NCI-H146 (cell line): ENCODE results near the gene IL17C.

Experiments used
- DNase-seq: peaks from one replicate; lab custom pipeline; 2025; lab: John Stamatoyannopoulos, UW

Gene IL17C

DNA sequence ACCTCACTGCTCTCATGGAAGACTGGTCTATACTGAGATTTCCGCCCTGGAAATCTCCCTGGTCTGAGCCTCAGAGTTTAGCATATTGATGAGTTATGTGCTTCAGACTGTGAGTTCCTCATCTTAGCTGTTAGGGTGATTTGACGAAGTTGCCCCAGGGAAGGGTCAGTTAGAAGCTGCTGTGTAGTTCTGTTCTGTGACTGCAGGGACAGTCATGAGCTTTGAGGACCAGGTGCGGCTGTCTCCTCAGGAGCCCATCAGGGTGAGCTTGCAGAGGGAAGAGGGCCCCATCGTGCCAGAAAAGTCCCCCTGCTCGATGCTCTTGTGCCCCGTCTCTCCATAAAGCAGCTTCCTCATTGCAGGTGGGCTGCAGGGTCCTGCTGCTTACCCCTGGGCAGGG, 28.3 kb upstream of the IL17C start:
- no peak for DNase-seq

DNA sequence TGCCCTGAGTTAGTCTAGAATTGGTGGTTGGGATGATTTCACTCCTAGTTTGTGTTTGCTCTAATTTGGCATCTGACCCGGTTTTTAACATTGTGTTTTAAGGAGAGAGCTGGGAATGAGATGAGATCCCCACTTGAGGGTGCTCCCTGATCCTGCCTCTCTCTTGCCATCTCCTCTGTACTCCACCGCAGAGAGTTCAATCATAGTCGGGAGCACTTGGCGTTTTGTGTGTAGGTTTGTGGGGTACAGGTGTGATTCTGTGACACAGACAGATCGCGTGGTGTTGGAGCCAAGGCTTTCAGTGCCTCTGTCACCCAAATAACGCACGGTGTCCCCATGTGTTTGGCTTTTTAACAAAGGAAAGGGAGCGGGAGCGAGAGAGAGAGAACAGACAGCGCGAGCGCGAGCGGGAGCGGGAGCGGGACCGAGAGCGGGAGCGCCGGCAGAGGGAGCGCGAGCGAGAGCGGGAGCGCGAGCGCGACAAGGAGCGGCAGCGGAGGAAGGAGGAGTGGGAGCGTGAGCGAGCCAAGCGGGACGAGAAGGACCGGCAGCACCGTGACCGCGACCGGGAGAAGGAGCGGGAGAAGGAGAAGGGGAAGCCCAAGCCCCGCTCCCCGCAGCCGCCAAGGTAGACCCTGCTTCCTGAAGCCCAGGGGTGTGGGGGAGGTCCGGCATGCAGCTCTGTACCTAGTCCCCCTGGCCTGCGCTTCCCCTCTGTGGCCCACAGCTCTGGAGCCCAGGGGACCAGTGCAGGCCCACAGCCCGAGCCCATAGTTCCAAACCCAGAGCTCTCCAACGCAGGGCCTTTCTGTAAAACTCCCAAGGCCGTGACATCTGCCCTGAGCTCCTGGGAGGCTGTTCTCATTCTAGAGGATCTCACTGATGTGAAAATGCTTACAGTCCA, 27.2 kb upstream of the IL17C start:
- DNase-seq, result no peak

DNA sequence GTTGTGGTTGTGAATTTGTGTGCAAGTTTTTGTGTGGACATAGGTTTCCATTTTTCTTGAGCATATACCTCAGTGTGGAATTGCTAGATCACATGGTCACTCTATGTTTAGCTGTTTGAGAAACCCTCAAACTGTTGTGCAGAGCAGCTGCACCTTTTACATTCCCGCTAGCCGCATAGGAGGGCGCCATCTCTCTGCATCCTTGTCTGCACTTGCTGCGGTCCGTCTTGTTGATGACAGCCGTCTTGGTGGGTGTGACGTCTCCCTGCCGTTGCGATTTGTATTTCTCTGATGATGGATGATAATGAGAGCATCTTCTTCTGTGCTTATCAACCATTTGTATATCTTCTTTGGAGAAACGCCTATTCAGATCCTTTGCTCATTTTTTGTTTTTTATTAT, 25.1 kb upstream of the IL17C start:
- DNase-seq, result no peak

DNA sequence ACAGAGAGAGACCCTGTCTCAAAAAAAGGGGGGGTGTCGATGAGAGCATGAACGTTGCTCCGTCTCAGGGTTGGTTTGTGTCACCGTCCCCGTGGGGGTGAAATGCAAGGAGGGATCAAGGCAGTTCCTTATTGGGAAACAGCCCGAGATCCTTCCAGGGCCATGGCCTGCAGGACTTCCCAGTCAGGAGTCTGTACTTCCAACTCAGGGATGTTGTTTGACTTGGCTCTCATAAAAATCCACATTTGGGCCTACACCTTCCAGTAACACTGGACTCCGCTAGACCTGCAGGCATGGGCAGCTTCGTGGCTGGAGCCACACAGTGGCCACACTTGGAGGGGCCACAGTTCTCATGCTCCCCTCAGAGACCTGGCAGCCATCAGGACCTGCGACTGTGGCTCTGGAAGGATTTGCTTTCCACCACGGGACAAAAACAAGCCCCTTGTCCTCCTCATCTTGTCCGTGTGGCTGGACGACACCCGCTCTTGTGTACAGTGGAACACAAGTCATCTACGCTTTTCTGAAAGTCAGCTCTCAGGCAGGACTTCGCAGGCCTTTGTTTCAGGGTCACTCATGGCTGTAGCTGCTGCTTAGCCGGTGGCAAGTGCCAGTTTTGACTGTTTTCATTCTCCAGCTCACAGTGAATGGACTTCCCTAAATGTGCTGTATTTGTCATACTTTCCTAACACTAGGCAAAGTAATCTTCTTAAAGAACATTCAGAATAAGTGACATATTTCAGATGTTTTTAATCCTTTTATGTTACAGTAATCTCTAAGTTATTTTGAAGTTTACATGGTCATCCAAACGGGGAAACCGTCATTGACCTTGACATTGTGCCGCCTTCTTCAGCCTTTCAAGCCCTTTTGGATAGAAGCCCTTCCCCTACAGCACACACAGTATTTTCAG, 24.2 kb upstream of the IL17C start:
- DNase-seq, result no peak

DNA sequence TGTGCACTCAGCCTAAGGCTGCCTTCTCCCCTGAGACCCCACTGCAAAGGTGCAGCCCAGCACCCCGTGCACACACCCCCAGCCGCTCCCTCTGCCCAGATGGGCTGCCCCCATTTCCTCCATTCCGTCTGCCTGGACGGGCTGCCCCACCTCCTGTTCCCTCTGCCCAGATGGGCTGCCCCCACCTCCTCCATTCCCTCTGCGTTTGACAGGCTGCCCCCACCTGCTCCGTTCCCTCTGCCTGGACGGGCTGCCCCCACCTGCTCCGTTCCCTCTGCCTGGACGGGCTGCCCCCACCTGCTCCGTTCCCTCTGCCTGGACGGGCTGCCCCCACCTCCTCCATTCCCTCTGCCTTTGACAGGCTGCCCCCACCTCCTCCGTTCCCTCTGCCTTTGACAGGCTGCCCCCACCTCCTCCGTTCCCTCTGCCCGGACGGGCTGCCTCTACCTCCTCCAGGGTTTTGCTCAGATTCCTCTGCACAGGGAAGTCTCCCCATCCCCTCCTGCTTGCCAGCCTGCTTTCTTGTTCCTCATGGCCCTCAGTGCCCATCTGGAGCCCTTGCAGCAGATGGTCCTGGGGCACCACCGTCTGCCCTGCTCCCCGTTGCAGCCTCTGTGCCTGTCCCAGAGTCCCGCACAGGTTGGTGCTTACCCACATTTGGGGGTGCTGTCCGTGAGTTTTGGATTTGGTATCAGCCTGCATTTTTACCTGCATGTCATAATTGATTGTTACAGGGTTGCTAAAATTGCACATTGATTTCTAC, 23.4 kb upstream of the IL17C start:
- no peak for DNase-seq

DNA sequence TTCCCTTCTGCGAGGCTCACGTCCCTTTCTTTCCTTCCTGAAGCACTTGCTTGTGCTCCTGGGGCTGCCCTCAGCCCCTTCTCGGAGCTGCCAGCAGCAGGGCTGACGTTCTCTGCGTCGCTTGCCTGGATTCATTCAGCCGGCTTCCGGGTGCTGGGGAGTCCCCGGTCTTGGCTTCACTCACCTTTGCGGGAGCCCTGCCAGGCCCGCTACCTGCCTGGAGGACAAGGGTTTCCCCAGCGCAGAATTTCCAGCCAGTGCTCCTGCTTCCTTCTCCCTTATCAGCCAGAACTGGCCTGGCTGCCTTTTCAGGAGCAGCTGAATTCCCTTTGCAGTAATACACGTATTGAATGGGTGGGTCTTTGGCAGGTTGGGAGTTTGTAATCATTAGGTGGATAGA, 22.1 kb upstream of the IL17C start:
- DNase-seq, result no peak

DNA sequence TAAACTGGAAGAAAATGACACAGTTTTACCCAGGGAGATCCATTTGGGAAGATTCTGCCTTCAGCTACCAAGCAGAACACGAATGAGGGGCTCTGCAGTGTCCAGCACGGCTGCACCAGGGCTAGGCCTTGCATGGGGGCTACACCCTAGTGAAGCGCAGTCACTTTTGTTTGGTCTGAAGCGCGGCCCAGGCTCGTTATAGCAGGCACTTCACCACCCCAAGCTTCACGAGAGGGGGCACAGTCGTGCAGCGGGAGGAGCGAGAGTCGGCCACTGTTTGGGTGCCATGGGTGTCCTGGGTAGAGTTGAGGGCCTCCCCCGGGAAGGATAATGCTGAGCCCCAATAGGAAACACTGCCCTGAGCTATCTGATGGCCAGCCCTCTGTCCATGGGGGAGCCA, 21.6 kb upstream of the IL17C start:
- no peak for DNase-seq

DNA sequence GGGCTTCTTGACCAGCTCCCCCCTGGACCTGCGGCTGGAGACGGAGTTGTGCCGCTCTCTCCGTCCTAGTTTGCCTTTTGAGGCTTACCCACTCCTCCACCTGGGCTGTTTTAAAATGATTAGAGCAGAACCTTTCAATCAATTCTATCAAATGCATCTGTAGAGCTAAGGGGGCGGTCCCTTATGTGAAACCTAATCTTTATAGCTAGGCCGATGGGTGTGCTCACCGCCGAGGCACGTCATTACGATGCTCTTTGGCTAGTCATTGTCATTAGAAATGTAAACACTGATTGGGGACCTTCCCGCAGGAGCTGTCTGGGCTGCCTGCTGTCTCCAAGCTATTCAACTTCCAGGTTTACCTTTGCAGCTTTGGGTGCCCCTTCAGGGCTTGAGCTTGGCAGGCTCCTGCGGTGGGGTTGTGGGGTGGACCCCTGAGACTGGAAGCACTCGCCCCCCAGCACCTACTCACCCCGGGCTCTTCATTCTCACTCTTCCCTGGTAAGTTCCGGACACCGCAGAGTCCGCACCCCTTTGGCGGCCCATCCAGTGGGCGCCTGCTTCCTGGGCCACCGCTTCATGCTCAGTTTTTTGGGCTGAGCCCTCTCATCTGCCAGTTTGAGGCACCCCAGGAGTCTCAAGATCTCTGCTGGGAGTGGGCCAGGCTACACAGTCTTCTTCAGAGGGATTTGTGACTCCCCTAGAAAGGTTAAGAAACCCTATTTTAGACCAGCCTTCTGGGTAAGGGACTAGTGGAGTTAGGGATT, 20.9 kb upstream of the IL17C start:
- peak; percentile 56 for DNase-seq

DNA sequence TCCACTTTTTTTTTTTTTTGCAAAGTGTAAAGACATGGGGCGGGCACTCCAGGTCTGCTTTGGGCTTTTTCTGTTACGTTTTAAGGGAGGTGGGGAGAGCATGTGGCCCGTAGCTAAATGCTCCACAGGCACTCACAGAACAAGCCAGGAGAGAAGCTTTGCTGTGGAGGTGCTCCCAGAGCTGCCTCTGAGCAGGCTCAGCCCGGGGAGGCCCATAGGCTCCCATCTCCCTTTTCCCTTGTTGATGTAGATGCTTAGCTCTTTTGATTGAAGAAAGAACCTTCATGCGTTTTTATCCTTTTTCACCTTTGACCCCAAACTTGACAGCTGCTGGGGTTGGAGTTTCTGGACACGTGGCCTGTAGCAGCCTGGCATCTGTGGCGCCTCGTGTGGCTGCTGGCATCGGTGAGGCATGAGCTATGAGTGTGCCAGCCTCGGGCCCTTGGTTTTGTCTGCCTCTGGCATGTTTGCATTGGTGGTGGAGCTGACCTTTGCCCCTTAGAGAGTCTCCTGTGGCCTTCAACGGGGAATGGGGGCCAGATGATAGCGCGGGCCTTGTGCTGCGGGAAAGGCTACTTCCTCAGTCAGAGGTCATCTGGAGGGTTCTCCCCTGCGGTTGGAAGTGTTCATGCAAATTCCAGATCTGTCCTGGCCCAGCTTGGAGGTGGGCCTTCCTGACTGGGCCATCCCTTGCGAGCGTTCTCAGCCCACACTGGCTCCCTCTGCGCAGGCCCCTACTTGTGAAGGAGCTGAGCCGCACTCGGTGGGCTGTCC, 20.0 kb upstream of the IL17C start:
- DNase-seq, result no peak

DNA sequence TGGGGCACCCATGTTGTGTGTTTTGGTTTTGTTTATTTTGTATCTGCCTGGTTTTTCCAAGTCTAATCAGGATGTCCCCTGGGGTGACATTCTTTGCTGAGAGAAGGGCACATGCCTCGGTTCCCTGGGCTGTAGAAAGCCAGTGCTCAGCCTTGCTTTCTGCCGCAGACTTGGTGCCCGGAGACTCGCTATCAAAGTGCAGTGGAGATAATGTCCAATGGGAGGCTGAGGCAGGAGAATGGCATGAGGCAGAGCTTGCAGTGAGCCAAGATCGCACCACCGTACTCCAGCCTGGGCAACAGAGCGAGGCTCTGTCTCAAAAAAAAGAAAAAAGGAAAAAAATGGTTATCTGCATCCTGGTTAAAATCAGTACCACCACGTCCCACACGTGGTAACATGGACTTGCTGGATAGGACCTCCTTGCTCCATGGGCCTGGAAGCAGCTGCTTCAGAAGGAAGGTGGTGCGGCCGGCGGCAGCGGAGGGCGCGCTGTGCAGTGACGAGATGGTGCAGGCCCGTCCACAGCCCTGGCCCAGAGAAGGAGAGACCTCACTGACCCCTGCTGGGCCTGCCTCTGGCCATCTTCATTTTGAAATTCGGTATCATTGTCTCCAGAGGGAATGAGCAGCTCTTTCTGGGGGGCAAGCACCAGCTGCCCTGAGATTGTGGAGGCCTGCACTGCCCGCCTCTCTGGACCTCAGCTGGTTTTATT, 19.3 kb upstream of the IL17C start:
- no peak for DNase-seq

DNA sequence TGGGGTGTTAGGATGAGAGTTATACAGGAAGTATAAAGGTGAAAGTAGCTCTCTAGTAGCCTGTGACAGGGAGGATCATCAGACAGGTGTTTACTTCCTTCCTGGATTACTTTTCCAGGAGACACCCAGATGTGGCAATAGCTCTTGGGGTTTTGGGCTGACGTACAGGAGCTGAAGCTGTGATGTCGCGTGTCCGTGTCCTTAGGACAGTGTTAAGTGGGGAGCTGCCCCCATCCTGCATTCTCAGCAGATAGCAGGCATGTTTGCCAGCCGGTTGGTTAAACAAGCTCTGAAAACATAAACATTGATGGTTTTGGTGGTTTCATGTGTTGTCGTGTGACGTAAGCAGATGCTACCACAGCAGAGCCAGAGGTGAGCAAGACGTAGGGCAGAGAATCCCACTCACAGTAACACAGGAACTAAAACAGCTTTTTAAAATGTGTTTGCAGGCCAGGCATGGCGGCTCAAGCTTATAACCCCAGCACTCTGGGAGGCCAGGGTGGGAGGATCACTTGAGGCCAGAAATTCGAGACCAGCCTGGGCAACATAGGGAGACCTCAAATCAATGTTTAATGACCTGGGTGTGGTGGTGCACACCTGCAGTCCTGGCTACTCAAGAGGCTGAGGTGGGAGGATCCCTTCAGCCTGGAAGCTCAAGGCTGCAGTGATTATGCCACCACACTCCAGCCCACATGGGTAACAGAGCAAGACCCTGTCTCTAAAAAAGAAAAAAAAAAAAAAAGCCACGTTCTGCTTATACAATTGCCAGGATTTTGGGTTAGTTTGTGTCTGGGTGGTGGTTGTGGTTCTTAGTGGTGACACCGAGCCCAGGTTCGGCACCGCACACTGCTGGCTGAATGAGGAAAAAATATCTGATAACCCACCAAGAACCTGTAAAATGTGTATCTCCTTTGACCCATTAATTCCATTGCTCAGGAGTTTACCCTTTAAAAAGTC, 18.2 kb upstream of the IL17C start:
- no peak for DNase-seq

DNA sequence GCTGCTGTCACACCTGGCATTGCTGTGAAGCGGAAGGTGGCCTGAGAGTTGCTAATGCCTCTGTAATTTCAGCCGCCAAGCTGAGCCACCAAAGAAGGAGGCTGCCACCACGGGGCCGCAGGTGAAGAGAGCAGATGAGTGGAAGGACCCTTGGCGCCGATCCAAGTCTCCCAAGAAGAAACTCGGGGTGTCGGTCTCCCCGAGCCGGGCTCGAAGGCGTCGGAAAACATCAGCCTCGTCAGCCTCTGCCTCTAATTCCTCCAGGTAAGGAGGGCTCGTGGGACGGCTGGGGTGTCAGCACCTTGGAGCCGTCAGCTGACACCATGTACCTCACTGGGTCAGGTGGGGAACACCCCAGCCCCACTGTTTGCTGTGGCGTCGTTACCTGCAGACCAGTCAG, 16.2 kb upstream of the IL17C start:
- DNase-seq, result no peak

DNA sequence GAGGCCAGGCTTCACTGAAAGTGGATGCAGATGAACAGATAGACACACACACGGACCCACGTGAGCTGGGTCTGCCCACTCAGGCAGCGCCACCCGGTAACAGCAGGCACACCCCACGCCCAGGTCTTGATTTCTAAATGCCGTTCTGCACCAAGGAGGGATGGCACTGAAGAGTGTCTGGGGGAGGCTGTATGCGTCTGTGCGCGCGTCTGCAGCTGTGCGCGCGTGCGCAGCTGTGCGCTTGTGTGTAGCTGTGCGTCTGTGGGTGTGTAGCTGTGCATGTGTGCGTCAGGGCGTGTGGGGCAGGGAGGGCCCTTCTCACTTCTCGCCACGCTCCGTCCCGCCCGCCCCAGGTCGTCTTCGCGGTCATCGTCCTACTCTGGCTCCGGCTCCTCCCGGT, 15.5 kb upstream of the IL17C start:
- DNase-seq, result no peak

DNA sequence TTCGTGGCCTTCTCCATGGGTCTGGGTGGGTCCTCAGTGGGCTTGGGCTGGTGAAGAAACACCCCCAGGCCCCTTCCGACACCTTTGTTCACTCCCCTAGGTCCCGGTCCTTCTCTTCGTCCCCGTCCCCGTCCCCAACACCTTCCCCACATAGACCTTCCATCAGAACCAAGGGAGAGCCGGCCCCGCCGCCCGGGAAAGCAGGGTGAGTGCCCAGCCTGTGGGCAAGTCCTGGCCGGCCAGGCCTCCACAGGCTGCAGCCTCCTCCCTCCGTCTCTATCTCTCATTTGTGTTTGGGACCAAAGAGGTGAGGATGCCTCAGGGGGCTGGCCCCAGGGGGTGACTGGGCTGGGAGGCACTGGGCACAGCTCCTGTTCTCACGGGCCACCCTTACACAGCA, 14.5 kb upstream of the IL17C start:
- no peak for DNase-seq

DNA sequence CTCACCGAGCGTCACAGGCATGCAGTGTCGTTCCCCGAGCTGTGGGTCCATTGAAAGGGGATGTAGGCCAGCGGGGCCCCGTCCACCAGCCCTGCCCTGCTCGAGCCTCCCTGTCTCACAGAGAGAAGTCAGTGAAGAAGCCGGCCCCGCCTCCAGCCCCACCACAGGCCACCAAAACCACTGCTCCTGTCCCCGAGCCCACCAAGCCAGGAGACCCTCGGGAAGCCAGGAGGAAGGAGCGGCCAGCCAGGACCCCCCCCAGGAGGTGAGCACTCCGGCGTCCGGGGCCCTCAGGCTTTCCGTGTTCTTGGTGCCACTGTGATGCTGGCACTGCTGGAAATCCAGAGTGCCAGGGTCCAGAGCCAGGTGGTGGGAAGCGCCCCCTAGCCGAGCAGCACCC, 13.9 kb upstream of the IL17C start:
- no peak for DNase-seq

DNA sequence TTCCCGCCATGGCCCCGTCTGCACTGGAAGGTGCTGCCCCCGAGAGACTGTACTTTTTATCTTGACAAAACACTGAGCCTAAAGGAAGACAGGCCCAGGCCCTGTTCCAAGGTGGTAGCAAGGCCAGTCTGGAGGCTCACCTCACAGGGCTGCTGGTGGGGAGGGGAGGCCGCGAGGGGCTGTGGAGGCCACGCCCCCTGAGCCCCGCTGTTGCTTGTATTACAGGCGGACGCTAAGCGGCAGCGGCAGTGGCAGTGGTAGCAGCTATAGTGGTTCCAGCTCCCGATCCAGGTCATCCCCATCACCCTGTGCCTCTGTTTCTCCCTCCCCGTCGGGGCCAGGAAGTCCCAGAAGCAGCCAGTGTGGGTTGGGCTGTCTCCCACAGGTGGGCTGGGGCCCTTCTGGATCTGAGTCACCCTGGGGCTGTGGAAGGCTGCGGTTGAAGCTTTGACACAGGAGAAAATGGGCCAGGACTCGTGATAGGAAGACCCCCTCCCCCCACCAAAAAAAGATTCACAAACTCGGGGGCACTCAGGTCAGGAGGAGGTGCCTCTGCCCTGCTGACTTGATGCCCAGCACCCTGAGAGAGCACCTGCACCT, 13.3 kb upstream of the IL17C start:
- DNase-seq, result no peak

DNA sequence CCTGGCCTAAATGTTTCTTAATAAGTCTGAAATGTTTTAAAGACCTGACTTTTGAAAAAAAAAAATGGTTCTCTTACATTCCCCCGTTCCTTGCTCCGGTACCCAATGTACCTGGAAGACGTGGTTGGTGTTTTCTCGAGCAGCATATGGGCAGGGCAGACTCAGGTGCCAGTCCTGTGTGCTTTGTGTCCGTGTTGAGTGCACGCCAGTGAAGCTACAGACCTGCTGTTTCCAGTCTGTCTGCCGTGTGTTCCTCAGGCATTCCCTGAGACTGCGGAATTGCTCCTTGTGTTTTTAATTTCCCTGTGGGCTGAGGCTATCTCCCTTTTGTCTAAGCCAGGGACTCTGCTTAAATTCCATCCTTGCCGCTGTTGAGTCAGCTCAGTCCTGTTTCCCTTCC, 11.7 kb upstream of the IL17C start:
- DNase-seq, result no peak

DNA sequence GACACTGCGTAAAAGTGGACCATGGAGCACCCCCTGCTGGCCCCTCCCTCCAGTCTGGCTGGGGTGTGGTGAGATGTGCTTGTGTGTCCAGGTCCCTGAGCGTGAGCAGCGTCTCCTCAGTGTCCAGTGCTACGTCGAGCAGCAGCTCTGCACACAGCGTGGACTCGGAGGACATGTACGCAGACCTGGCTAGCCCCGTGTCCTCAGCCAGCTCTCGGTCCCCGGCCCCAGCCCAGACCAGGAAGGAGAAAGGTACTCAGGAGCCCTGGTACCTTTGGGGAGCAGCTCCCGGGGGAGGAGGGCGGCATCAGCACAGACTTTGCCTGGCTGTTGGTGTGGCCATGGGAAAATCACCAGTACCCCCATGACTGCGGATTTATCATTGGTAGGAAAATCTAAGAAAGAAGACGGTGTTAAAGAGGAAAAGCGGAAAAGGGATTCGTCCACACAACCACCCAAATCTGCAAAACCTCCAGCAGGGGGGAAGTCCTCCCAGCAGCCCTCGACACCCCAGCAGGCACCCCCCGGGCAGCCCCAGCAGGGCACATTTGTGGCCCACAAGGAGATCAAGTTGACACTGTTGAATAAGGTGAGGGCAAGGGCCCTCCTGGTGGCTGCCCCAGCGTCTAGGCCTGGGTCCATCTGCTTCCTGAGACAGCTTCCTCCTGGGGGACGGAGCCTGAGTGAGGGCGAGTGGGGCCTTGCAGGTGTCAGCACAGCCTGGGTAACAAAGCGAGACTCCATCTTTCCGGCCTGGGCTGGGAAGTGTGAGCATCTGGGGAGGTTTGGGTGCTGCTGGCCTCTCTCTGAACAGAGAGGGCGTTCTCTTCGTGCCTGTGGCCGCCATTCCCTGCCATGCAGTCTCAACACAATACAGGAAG, 10.6 kb upstream of the IL17C start:
- DNase-seq, result no peak
